MM.1S (cell line): Measurements from ENCODE around the gene FNDC5.

Source experiments
- EZH2 ChIP-seq: fragments of 300-600 bp; sonication (generic); optimal IDR thresholded peaks from 2 replicates; pipeline ENCODE3; 2017; ENCODE audit warnings: low read depth, mild to moderate bottlenecking, antibody characterized with exemption, low read length, mixed read lengths
- EZH2phosphoT487 ChIP-seq: fragments of 300-600 bp; sonication (generic); IDR thresholded peaks from 2 replicates; pipeline ENCODE4 v1.6.1; 2018; ENCODE audit warnings: antibody characterized with exemption, low read length
- TF ChIP-seq, protein P1 (sequence below): fragments of 300-600 bp; sonication (generic); IDR thresholded peaks from 2 replicates; pipeline ENCODE4 v1.5.1; 2016; ENCODE audit warnings: antibody characterized with exemption, low read length, mixed read lengths

DNA sequence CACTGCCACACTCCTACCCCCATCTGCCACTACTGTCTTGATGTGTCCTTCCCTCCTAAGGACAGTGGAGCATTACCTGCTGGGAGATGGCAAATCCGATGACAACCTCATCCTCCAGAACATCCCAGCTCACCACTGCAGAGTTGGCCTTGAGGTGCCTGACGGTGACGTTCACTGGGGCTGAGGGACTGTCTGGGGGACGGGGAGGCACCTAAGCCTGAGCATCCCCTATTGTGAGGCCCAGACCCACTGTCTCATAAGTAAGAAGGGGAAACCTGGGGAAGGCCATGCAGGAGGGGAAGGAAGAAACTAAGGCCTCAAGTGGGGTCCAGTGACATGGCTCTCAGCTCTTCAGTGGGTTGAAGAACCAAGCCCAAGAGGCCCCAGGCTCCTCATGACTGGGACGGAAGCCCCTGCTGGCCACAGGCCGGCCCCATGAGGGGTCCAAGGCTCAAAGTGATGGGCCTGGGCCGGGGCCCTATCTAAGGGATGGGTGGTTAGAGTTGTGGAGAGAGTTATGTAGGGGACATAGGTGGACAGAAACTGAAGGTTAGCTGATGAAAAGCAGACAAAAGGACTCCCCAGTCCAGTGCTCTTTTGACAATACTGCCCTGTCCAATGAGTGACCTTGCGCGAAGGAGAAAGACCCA is 1.8 kb downstream of the FNDC5 start:
- TF ChIP-seq, protein P1, sequence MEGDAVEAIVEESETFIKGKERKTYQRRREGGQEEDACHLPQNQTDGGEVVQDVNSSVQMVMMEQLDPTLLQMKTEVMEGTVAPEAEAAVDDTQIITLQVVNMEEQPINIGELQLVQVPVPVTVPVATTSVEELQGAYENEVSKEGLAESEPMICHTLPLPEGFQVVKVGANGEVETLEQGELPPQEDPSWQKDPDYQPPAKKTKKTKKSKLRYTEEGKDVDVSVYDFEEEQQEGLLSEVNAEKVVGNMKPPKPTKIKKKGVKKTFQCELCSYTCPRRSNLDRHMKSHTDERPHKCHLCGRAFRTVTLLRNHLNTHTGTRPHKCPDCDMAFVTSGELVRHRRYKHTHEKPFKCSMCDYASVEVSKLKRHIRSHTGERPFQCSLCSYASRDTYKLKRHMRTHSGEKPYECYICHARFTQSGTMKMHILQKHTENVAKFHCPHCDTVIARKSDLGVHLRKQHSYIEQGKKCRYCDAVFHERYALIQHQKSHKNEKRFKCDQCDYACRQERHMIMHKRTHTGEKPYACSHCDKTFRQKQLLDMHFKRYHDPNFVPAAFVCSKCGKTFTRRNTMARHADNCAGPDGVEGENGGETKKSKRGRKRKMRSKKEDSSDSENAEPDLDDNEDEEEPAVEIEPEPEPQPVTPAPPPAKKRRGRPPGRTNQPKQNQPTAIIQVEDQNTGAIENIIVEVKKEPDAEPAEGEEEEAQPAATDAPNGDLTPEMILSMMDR, result no peak
- no peak for TF ChIP-seq EZH2phosphoT487
- TF ChIP-seq EZH2, result no peak
